Calu3 (cell line): Measurements from ENCODE around the gene NAT9. TPM values are rescaled to one million over a fixed set of nuclear protein-coding genes. Genes with fewer than 3 reads are reported as not detected.

Experiments
- BruUV-seq: library from RNA; stranded (reverse); fragments of 400-500 nt; replicated peaks from 2 replicates; lab custom pipeline; 2021; lab: Mats Ljungman, UMichigan
- CTCF ChIA-PET: fragments of 300-600 bp; sonication (Branson Sonifier 250); formaldehyde crosslinking; loops from one replicate; lab custom pipeline; 2022; ENCODE audit warnings: antibody characterized with exemption; lab: Charles Lee
- DNase-seq: peaks from one replicate; pipeline ENCODE4 v3.0.0; 2022
- H3K27ac Mint-ChIP-seq: one replicate; pipeline ENCODE4 v1.8.0; 2022; ENCODE audit warnings: mixed read lengths; ENCODE audit not compliant: unreplicated experiment
- H3K27me3 Mint-ChIP-seq: one replicate; pipeline ENCODE4 v1.8.0; 2022; ENCODE audit warnings: mixed read lengths; ENCODE audit not compliant: unreplicated experiment
- H3K36me3 Mint-ChIP-seq: one replicate; pipeline ENCODE4 v1.8.0; 2022; ENCODE audit warnings: mild to moderate bottlenecking, moderate library complexity, mixed read lengths; ENCODE audit not compliant: insufficient read depth, unreplicated experiment
- H3K4me1 Mint-ChIP-seq: one replicate; pipeline ENCODE4 v1.8.0; 2022; ENCODE audit warnings: mild to moderate bottlenecking, low read depth, mixed read lengths; ENCODE audit not compliant: unreplicated experiment
- H3K4me3 Mint-ChIP-seq: one replicate; pipeline ENCODE4 v1.8.0; 2022; ENCODE audit warnings: mild to moderate bottlenecking, low read depth, moderate library complexity, mixed read lengths; ENCODE audit not compliant: unreplicated experiment
- H3K9me3 Mint-ChIP-seq: one replicate; pipeline ENCODE4 v1.8.0; 2022; ENCODE audit warnings: low read depth, mixed read lengths; ENCODE audit not compliant: unreplicated experiment
- CTCF ChIP-seq: fragments of 200-600 bp; IDR thresholded peaks from one replicate; pipeline ENCODE4 v1.8.0; 2022; ENCODE audit warnings: antibody characterized with exemption; ENCODE audit not compliant: unreplicated experiment
- intact Hi-C: fragments of 100-400 bp; cut with micrococcal nuclease; formaldehyde crosslinking; loops from one replicate; pipeline ENCODE4 v1.10.0; 2022; ENCODE audit not compliant: unreplicated experiment
- total RNA-seq: library from RNA; stranded (reverse); gene quantifications from 2 replicates; pipeline ENCODE4 v1.2.3, GENCODE V29; 2022

NAT9 gene
- total RNA-seq, 1 experiment from 2014 or later = 66.5 TPM

- no peaks in the 10 kb centered on the region for H3K27me3 Mint-ChIP-seq
- no peak for DNase-seq
- no peak for TF ChIP-seq CTCF
- BruUV-seq = no TSS peak
- H3K4me1 Mint-ChIP-seq = no peaks in the 10 kb centered on the region
- CTCF ChIA-PET = no interaction called here
- H3K9me3 Mint-ChIP-seq = no peaks in the 10 kb centered on the region
- peaks cover 9% of the 10 kb centered on the region for H3K36me3 Mint-ChIP-seq
- H3K27ac Mint-ChIP-seq = no peak overlapping the region
- intact Hi-C loops = no loop called here
- no peak overlapping the region for H3K4me3 Mint-ChIP-seq
Measured at GRCh38 chr17:74816905-74817620, 40.9 kb upstream of the NAT9 start.

GRCh38 chr17:74815550-74816370 is 39.6 kb upstream of the NAT9 start:
- no peak overlapping the region for H3K4me3 Mint-ChIP-seq
- no peaks in the 10 kb centered on the region for H3K9me3 Mint-ChIP-seq
- H3K4me1 Mint-ChIP-seq = no peaks in the 10 kb centered on the region
- TF ChIP-seq CTCF = no peak
- DNase-seq = no peak
- BruUV-seq = no TSS peak
- H3K36me3 Mint-ChIP-seq = peaks cover 4% of the 10 kb centered on the region
- intact Hi-C loops = no loop called here
- H3K27me3 Mint-ChIP-seq = no peaks in the 10 kb centered on the region
- H3K27ac Mint-ChIP-seq = no peak overlapping the region
- CTCF ChIA-PET = no interaction called here

GRCh38 chr17:74815067-74815466 is 38.9 kb upstream of the NAT9 start:
- DNase-seq = no peak
- H3K4me1 Mint-ChIP-seq = no peaks in the 10 kb centered on the region
- H3K36me3 Mint-ChIP-seq = no peaks in the 10 kb centered on the region
- CTCF ChIA-PET = no interaction called here
- TF ChIP-seq CTCF = no peak
- no peaks in the 10 kb centered on the region for H3K9me3 Mint-ChIP-seq
- H3K4me3 Mint-ChIP-seq = no peak overlapping the region
- BruUV-seq = no TSS peak
- intact Hi-C loops = no loop called here
- H3K27ac Mint-ChIP-seq = no peak overlapping the region
- H3K27me3 Mint-ChIP-seq = no peaks in the 10 kb centered on the region

GRCh38 chr17:74814453-74814852 is 38.3 kb upstream of the NAT9 start:
- H3K27me3 Mint-ChIP-seq = no peaks in the 10 kb centered on the region
- H3K4me1 Mint-ChIP-seq = no peaks in the 10 kb centered on the region
- DNase-seq = no peak
- H3K36me3 Mint-ChIP-seq = no peaks in the 10 kb centered on the region
- CTCF ChIA-PET = no interaction called here
- BruUV-seq = no TSS peak
- no peak overlapping the region for H3K4me3 Mint-ChIP-seq
- TF ChIP-seq CTCF = no peak
- no peak overlapping the region for H3K27ac Mint-ChIP-seq
- intact Hi-C loops = no loop called here
- no peaks in the 10 kb centered on the region for H3K9me3 Mint-ChIP-seq
